DOHH2 (cell line): ENCODE measurements around the gene DMXL2.

Experiments
- H3F3A ChIP-seq: fragments of 200-600 bp; sonication (generic), shearing (Covaris generic); 2 replicates; pipeline ENCODE4 v1.6.0; 2016; ENCODE audit warnings: antibody characterized with exemption, mild to moderate bottlenecking; ENCODE audit not compliant: control insufficient read depth, insufficient read depth
- H3K27ac ChIP-seq: fragments of 200-600 bp; sonication (generic); 2 replicates; pipeline ENCODE4 v1.5.1; 2014; ENCODE audit warnings: low read depth, mild to moderate bottlenecking, low read length, moderate library complexity
- H3K27me3 ChIP-seq: fragments of 200-600 bp; sonication (generic); 2 replicates; pipeline ENCODE4 v1.6.1; 2014; ENCODE audit warnings: mild to moderate bottlenecking, low read length, mixed read lengths; ENCODE audit not compliant: control insufficient read depth
- H3K36me3 ChIP-seq: fragments of 200-600 bp; sonication (generic); 2 replicates; pipeline ENCODE4 v1.6.1; 2014; ENCODE audit warnings: mild to moderate bottlenecking, low read length, moderate library complexity, mixed read lengths; ENCODE audit not compliant: control insufficient read depth
- H3K4me1 ChIP-seq: fragments of 200-600 bp; sonication (generic); 2 replicates; pipeline ENCODE4 v1.6.1; 2014; ENCODE audit warnings: mild to moderate bottlenecking, low read length, mixed read lengths; ENCODE audit not compliant: control insufficient read depth
- H3K4me2 ChIP-seq: fragments of 200-600 bp; sonication (generic); 2 replicates; pipeline ENCODE4 v1.6.0; 2014; ENCODE audit warnings: mild to moderate bottlenecking, low read length, moderate library complexity
- H3K4me3 ChIP-seq: fragments of 200-600 bp; sonication (generic); 2 replicates; pipeline ENCODE4 v1.5.1; 2014; ENCODE audit warnings: mild to moderate bottlenecking, low read length, mixed read lengths
- H3K79me2 ChIP-seq: fragments of 200-600 bp; sonication (generic); 2 replicates; pipeline ENCODE4 v1.6.1; 2014; ENCODE audit warnings: mild to moderate bottlenecking, low read length, mixed read lengths; ENCODE audit not compliant: control insufficient read depth
- H3K9me2 ChIP-seq: fragments of 200-600 bp; sonication (generic); replicated peaks from 2 replicates; pipeline ENCODE4 v1.6.1; 2014; ENCODE audit warnings: mild to moderate bottlenecking, low read length, mixed read lengths; ENCODE audit not compliant: control insufficient read depth
- H3K9me3 ChIP-seq: fragments of 200-600 bp; sonication (generic); 2 replicates; pipeline ENCODE4 v1.6.1; 2014; ENCODE audit warnings: antibody characterized with exemption, low read length, mixed read lengths; ENCODE audit not compliant: control insufficient read depth, insufficient read depth
- H4K20me1 ChIP-seq: fragments of 200-600 bp; sonication (generic); 2 replicates; pipeline ENCODE4 v1.6.0; 2014; ENCODE audit warnings: low read depth, mild to moderate bottlenecking, antibody characterized with exemption, low read length, moderate library complexity; ENCODE audit not compliant: control insufficient read depth, insufficient read depth
- CTCF ChIP-seq: fragments of 200-600 bp; sonication (generic); IDR thresholded peaks from one replicate; pipeline ENCODE4 v1.5.1; 2014; ENCODE audit warnings: antibody characterized with exemption, mild to moderate bottlenecking, low read depth, low read length; ENCODE audit not compliant: poor library complexity, severe bottlenecking
- EZH2phosphoT487 ChIP-seq: fragments of 200-600 bp; sonication (generic); IDR thresholded peaks from 2 replicates; pipeline ENCODE4 v1.6.1; 2017; ENCODE audit warnings: borderline replicate concordance, mild to moderate bottlenecking, antibody characterized with exemption, low read length, moderate library complexity, mixed read lengths

The DMXL2 gene

GRCh38 chr15:51401051-51401780, 221.4 kb downstream of the DMXL2 start:
- Histone ChIP-seq H3K4me3 (no peak overlapping the region), H3K27me3 (peaks cover 31% of the 10 kb centered on the region), H3K9me3 (no peaks in the 10 kb centered on the region), H3F3A (no peaks in the 10 kb centered on the region), H3K4me1 (no peaks in the 10 kb centered on the region), H4K20me1 (no peaks in the 10 kb centered on the region), H3K79me2 (no peaks in the 10 kb centered on the region), H3K9me2 (no peaks in the 10 kb centered on the region), H3K4me2 (no peak overlapping the region), H3K27ac (no peak overlapping the region), H3K36me3 (no peaks in the 10 kb centered on the region)
- TF ChIP-seq EZH2phosphoT487 (no peak), CTCF (no peak)

DNA sequence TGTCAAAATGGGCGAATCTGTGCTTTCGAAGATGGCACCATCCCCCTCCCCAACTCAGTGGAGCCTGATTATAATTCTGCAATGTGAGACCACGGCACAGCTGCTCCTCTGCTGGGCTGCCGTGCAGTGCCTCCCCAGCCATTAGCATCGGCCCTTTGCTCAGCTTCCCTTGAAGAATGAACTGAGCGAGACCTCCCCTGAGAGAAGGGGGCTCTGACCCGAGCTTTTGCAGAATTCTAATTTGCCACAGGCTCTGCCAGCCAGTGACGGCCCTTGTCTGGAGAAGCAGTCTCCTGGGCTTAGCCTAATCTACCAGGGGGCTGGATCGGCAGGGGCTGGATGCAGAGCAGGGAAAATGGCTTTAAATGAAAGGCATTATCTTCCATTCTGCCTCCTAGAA, 223.9 kb downstream of the DMXL2 start:
- Histone ChIP-seq H3K9me3 (no peaks in the 10 kb centered on the region), H3K9me2 (no peaks in the 10 kb centered on the region), H3K4me1 (no peaks in the 10 kb centered on the region), H3F3A (no peaks in the 10 kb centered on the region), H3K4me3 (no peak overlapping the region), H3K4me2 (no peak overlapping the region), H3K27ac (no peak overlapping the region), H3K79me2 (no peaks in the 10 kb centered on the region), H3K27me3 (peaks cover 22% of the 10 kb centered on the region), H4K20me1 (no peaks in the 10 kb centered on the region), H3K36me3 (no peaks in the 10 kb centered on the region)
- TF ChIP-seq CTCF (no peak), EZH2phosphoT487 (no peak)
